ENCODE data around the gene UGT1A6.

DNA sequence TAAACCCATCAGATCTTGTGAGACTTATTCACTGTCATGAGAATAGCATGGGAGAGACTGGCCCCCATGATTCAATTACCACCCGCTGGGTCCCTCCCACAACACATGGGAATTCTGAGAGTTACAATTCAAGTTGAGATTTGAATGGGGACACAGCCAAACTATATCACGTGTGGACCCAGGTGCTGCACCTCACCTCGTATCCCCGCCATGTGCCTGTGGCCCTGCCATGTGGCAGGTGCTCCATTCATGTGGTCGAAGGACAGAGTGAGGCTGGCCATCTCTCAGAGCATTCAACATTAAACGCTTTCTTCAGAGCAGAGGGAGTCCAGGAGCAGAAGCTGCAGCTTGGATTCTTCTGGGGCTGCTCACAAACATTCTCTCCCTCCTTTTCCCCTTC is 117.7 kb downstream of the UGT1A6 start:
- TF ChIP-seq, protein P1, sequence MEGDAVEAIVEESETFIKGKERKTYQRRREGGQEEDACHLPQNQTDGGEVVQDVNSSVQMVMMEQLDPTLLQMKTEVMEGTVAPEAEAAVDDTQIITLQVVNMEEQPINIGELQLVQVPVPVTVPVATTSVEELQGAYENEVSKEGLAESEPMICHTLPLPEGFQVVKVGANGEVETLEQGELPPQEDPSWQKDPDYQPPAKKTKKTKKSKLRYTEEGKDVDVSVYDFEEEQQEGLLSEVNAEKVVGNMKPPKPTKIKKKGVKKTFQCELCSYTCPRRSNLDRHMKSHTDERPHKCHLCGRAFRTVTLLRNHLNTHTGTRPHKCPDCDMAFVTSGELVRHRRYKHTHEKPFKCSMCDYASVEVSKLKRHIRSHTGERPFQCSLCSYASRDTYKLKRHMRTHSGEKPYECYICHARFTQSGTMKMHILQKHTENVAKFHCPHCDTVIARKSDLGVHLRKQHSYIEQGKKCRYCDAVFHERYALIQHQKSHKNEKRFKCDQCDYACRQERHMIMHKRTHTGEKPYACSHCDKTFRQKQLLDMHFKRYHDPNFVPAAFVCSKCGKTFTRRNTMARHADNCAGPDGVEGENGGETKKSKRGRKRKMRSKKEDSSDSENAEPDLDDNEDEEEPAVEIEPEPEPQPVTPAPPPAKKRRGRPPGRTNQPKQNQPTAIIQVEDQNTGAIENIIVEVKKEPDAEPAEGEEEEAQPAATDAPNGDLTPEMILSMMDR (conservative IDR thresholded peaks at IDR 0.05 in 1 of 2, IDR thresholded peaks at IDR 0.05 in 1 of 2; ENCODE audit: low read depth in 1 of 2, low read length in 2 of 2) = no peak
- no peak for TF ChIP-seq EZH2 (IDR thresholded peaks at IDR 0.05; ENCODE audit: low read length, missing control alignments)

All from fibroblast of lung (primary cell).